ENCODE results near the gene TXNL1.
"Not testable (repeated sequence)": the region's sequence is repeated elsewhere in the genome, so short reads cannot be mapped to it uniquely, and the experiment has no call there.

The TXNL1 gene

GRCh38 chr18:56638232-56639103 is at the start of gene TXNL1:
TXNL1 (minus strand) TSS chr18:56638592; CDS start chr18:56638440, 152 bp downstream.
- DNase-seq = peak; percentile 99

GRCh38 chr18:56684277-56684676 is 45.9 kb upstream of the TXNL1 start:
- DNase-seq = no peak

DNA sequence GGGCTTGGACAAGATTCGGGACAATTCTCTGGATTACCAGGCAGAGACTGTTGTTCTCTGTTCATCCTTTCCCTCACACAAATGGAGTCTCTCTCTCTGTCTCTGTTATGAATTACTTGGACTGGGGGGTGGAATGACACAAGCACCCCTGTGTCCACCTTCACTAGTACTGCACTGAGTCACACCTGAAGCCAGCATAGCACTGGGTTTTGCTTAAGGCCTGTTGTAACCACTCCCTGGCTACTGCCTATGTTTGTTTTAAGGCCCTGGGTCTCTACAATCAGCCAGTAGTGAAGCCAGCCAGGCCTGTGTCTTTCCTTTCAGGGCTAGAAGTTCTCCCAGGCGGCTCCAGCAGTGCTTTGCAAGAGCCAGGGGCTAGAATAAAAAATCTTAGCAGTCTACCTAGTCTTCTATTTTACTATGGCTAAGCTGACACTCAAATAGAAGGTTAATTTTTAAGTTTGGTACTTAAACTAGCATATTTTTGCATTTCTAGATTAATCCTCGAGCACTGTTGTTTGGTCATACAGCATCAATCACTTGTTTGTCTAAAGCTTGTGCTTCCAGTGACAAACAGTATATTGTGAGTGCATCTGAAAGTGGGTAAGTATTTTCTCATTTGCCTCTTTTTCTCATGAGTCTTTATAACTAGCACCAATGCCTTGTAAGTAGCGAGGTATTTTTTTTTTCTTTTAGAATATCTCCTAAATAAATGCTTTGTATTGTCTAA is 40.6 kb upstream of the TXNL1 start:
- DNase-seq = no peak

DNA sequence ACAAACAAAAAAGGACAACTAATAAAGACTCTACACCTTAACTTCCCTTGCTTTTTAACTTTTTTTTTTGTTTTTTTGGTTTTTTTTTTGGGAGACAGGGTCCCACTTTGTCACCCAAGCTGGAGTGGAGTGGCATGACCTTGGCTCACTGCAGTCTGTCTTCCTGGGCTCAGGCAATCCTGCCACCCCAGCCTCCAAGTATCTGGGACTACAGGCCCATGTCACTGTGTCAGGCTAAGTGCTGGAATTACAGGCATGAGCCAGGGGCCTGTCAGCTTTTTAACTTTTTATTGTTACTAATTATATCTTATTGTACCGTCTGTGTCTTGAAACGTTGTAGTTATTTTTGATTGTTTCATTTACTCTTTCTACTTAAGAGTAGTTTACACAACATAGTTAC is 38.2 kb upstream of the TXNL1 start:
- DNase-seq = no peak

DNA sequence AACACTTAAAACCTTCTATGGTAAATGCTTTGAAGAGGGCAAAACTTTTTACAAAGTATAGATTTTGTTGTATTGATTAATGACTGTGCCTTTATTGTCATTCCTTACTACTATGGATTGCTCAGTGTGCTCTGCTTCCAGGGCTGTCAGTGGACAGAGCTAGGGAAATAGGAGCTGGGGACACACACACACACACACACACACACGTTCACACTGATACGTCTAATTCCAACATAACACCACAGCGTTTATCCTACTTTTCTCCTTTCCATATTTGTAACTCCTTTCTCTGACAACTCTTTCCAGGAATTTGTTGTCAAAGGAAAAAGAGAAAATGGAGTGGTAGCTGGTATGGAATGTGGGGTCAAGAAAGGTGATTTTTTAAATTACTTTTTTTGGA is 34.6 kb upstream of the TXNL1 start:
- DNase-seq = no peak

DNA sequence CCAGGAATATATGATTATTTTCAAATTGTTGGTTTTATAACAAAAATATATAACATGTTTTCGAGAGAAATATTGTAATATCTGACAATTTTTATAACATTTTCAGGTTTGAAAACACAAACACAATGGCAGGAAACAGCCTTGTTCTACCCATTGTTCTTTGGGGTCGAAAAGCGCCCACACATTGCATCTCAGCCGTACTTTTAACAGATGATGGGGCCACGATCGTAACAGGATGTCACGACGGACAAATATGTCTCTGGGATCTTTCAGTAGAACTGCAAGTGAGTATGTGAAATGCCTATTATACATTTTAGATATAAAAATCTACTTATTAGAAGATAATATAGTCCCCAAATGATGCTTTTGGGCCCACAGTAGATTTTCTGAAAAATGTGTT is 34.0 kb upstream of the TXNL1 start:
- no peak for DNase-seq

DNA sequence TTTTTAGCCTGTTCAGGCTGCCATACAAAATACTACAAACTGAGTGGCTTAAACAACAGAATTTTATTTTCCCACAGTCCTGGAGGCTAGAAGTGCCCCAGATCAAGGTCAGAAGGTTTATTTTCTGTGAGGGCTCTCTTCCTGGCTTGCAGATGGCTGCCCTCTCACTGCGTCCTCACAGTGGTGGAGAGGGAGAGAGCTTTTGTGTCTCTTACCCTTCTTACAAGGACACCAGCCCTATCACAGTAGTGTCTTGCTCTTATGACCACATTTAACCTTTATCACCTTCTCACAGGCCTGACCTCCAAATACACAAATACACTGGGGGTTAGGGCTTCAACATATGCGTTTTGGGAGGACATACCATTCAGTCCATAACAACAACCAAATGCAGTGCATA is 24.5 kb upstream of the TXNL1 start:
- no peak for DNase-seq

- DNase-seq = no peak
Measured at GRCh38 chr18:56662502-56662901, 24.1 kb upstream of the TXNL1 start.

DNA sequence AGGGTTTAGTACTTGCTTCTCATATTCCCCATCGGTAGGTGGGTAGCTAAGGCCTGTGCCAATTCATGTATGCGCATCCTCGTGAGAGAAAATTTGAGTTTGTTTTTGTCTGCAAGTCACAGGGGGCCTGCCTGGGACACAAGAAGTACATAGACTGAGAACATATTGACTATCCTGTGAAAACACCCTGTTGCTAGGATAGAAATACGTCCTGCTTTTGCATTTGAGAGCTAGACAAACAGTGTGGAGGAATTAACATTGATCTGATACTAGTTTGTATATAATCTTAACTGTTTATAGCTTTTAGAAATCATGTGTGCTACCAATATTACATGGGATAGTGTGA is 23.6 kb upstream of the TXNL1 start:
- DNase-seq = no peak

DNA sequence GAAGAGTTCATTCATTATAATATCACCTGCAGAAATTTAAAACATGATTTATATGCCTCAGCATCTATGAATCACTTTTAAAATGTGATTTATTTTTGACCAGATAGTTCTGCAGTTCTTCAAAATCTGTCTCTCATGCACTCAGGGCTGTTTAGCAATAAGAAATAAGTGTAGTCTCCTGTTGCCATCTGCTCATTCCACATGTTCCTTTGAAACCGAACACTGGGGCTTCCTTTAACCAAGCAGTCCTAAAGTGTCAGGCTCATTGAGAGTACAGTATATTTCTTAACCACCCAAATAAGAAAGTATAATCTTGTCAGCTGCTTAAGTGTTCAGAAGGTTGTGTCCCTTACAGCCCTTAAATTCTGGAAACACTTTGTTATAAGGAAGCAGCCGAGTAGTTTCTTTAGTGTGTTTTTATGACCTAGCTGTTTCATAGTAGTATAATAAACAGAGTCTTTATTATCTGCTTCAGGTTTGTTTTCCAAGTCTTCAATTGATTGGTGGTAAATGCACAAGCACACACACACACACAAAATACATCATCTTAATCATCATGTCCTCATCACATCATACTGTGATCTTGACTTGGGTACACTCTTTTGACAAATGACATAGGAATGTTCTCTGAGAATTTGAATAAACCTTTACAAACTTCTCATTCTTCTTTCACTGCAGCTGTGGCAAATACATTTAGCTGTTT is 23.1 kb upstream of the TXNL1 start:
- DNase-seq = no peak

DNA sequence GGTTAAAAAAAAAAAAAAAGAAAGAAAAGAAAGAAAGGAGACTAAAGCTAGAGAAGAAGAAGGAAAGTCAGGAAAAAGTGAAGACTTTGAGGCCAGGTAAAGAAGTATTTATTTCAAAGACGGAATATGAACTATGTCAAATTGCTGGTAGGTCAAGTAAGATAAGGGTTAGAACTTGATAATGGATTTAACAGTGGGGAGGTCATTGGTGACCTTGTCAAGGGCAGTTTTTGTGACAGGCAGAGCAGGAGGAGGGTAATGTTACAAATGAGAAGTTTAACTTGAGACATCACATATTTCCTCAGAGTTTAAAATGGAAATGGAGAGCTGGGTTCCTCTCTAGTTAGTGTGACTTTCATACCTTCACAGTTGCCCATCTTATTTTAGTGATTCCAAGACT is 22.3 kb upstream of the TXNL1 start:
- no peak for DNase-seq

DNA sequence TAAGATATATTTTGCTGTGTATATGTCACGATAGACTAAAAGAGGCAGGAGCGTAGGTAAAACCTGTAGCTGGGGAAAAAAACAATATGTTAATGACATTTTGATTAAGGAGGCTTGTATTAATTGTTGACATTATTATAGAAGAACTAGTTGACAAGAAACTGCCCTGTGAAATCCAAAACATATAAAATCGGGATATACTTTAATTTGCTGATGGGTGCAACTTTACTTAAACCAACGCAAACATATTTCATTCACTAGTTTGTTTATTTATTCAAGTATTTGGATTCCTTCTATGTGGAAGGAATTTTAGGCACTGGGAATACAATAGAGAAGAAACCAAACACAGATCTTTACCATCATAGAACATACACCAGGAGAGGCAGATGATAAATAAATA is 20.7 kb upstream of the TXNL1 start:
- no peak for DNase-seq

DNA sequence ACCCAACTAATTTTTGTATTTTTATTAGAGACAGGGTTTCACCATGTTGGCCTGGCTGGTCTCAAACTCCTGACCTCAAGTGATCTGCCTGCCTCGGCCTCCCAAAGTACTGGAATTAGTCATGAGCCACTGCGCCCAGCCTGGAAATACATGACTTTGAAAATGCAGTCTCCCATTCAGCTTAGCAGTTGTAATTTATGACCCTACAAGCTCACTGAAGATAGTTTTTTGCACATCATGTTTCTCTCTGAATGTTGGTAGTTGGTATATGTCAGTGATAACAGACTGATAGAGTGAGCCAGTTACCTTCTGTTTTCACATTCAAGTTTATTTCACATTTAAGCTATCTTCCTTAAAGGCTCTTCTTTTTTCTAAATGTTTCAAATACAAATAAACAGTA is 19.9 kb upstream of the TXNL1 start:
- DNase-seq = no peak

DNA sequence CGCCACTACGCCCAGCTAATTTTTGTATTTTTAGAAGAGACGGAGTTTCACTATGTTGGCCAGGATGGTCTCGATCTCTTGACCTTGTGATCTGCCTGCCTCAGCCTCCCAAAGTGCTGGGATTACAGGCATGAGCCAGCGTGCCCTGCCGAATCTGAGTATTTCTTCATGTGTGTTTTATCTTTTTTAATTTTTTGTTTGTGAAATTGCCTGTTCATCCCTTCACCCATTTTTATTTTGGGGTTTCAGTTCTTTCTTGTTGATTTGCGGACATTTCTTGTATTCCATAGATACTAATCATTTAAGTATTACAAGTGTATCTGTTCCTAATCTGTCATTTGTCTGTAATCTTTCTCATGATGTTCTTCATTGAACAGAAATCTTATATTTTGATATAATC is 15.9 kb upstream of the TXNL1 start:
- not testable (repeated sequence) for DNase-seq

DNA sequence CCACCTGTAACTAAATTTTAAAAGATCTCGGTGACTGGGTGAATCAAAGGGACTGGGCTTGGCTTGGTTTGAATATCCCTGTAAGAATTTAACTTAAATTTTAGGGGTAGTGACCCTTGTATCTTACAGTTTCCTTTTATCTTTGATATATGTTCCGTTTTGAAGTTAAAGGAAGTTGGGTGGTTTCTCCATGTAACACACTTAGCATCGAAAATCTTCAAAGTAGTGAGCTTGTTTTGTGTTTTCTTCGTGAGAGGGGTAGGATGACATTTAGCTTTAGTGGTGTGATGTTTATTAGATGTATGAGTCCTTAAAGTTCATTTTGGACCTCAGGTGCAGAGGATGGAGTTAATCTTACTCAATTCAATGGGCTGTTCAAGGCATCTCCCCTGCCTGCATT is 14.4 kb upstream of the TXNL1 start:
- DNase-seq = no peak

DNA sequence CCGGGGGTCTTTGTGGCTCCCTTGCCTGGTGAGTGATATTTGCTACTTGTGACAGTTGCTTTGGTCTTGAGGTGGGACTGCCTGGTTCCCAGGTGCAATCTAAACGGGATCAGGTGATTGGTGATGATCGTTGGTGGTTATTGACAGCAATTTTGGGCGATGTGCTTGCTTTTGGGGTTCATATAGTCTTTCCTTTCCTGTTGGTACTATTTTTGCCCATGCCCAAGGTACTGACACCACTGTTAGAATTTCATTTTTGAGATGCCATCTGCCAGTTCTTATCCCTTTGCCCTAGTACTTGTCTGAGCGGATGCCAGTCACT is 13.3 kb upstream of the TXNL1 start:
- no peak for DNase-seq

DNA sequence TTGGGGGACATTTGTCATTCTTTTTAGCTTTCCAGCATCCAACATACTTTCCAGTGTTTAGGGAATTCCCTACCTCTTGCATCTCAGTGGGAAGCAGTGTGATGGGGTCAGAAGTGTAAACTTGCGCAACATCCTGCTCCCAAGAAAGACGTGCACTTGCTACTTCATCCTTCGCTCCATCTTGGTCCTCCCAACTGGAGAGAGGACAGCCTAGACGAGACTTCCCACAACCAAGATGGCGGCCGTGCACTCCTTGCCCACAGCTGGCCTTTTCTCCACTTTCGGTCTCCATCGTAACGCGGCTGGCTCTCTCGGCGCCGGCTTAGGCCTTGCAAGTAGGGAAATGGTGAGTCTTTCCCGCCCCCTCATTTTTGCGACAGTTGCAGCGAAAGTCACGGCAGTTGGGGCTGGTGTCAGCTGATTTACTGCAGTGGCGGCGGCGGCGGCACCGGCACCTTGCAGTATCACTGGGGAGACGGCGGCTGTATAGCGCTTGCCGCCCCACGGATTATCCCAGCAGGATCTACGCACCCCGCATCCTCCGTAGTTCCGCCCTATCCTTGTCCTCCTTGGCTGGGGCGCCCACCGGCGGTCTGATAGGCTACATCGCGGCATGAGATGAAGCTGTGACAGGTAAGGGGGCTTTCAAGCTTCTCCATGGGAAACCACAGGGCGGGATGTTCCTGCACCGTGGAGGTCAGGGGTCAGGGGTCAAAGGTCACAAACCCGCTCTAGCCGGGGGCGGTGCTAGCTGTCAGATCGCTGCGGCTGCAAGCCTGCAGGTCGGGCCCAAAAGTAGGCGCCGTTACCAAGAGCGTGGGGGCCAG is 12.8 kb upstream of the TXNL1 start, which contains the start of gene WDR7:
Gene WDR7 (plus strand): TSS at position 416 of the 827 bp plus-strand sequence. CDS start 21,157 bp downstream, outside the sequence.
- peak; percentile 96 for DNase-seq

DNA sequence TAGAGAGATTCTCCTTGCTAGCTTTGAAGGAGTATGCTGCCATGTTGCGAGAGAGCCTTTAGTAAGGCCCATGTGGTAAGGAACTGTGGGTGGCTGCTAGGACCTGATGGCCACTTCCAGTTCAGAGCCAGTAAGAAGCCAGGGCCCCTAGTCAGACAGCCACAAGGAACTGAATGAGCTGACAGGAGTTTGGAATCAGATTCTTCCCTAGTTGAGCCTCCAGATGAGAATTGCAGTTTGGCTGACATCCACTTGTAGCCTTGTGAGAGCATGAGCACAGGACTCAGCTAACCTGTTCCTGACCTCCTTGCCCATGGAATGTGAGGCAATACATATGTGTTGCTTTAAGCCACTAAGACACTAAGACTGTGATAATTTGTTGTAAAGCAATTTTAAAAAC is 11.6 kb upstream of the TXNL1 start:
- DNase-seq = no peak

DNA sequence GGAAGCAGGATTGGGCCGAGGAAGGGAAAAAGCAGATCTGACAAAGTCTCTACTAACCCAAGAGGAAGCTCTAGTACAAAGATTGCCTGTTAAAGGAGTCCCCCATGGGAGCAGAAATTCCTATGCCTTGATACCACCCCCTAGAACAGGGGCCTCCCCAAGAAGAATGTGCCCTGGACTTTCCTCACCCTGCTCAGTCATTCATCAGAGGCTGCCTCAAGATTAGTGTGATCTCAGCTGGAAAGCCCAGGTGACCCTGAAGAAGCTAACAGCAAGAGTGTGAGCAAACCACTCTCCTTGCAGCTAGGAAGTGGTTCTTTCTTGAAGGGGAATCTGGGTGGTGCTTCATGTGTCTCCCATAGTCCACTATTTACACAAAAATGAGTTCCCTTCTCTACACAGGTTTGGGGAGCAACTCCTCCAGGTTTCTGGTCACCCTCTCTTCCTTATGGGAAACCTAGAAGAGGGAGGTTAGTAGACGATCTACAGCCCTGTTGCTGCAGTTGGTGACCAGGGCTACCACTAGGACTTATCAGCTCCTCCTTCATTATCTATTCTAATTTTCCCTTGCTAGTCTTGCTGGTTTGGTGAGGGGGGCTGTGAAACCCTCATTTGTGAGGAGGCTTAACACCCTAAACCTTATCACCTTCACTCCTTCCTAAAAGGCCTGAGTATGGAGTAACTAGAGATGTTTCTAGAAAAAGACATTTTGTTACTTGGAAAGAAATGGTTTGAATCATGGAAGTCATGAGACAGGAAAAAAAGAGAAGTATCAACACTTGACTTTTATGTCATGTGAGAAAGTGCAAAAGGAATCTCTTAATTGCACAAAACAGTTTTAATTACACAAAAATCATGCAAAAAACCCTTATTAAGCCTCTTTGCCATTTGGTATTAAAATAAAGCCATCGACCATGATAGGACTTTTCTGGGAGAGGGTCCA is 9.8 kb upstream of the TXNL1 start:
- no peak for DNase-seq

DNA sequence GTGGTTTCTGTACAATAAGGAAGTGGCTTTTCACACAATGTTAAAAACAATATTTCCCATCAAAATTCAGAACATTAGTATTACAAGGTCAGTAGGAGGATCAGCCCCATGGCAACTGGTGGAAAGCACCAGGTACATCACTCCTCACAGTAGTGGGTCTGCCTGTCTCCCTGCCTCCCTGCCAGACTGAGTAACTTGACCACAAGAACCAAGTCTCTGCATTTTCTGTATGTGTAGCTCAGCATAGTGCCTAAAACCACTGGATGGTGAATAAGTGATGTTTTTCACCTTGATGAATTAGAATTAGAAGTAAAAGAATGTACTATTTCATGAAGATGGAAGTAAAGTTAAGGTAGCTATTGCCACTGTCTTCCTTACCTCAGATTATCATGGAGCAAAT is 8.7 kb upstream of the TXNL1 start:
- peak; percentile 11 for DNase-seq

DNA sequence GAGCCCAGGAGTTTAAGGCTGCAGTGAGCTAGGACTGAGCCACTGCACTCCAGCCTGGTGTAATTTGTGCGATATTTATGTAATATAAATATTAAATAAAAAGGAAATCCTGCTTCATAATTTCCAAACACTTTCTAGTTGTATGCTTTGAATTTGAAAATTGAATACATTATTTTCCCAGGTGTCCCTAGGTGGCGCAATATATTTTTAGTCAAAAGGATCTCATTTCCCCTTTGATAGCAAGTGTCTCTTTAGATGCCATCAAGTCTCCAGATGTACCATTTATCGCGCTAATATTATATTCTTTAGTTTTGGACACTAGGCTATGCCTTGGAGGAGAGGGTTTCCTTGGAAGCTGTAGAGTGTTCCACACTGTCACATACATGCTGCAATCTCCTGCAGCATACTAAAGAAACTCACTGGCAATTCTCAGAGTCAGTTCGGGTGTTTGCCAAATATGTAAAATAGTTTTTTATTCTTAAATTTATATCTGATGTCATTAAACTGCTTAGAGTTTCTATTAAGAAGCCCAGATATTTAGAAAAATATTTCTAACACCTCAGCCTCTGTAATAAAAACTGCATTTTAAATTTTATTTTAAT is 7.1 kb upstream of the TXNL1 start:
- DNase-seq = no peak
